OCI-LY3 (cell line): Measurements from ENCODE around the gene DCP2.

Source experiments
- H2AFZ ChIP-seq: fragments of 200-600, 300-600 bp; shearing (Covaris generic); 2 replicates; pipeline ENCODE4 v1.6.0; 2014; ENCODE audit warnings: antibody characterized with exemption, low read depth, low read length
- H3K27ac ChIP-seq: fragments of 200-600, 300-600 bp; sonication (generic); 2 replicates; pipeline ENCODE4 v1.5.1; 2014; ENCODE audit warnings: mild to moderate bottlenecking, low read length, moderate library complexity, mixed read lengths
- H3K27me3 ChIP-seq: fragments of 200-600, 300-600 bp; sonication (generic); 2 replicates; pipeline ENCODE4 v1.6.1; 2014; ENCODE audit warnings: low read depth, low read length, mixed read lengths
- H3K36me3 ChIP-seq: fragments of 200-600, 300-600 bp; sonication (generic); replicated peaks from 2 replicates; pipeline ENCODE3; 2014; ENCODE audit warnings: low read depth, low read length, mixed read lengths
- H3K4me1 ChIP-seq: fragments of 300-600, 200-600 bp; sonication (generic); 2 replicates; pipeline ENCODE4 v1.6.1; 2014; ENCODE audit warnings: low read length, mixed read lengths
- H3K4me2 ChIP-seq: fragments of 200-600, 300-600 bp; sonication (generic); 2 replicates; pipeline ENCODE4 v1.6.1; 2014; ENCODE audit warnings: low read length, mixed read lengths
- H3K4me3 ChIP-seq: fragments of 300-600, 200-600 bp; sonication (generic); 2 replicates; pipeline ENCODE4 v1.5.1; 2014; ENCODE audit warnings: antibody characterized with exemption, mild to moderate bottlenecking, low read length, moderate library complexity
- H3K79me2 ChIP-seq: fragments of 300-600, 200-600 bp; shearing (Covaris generic); 2 replicates; pipeline ENCODE4 v1.6.1; 2014; ENCODE audit warnings: mild to moderate bottlenecking, low read length, mixed read lengths
- H3K9ac ChIP-seq: fragments of 300-600, 200-600 bp; shearing (Covaris generic); 2 replicates; pipeline ENCODE4 v1.6.0; 2014; ENCODE audit warnings: mild to moderate bottlenecking, low read length, moderate library complexity
- H3K9me3 ChIP-seq: fragments of 200-600, 300-600 bp; shearing (Covaris generic); 2 replicates; pipeline ENCODE4 v1.6.1; 2014; ENCODE audit warnings: low read length, mixed read lengths; ENCODE audit not compliant: insufficient read depth
- H4K20me1 ChIP-seq: fragments of 200-600, 300-600 bp; sonication (generic); 2 replicates; pipeline ENCODE4 v1.6.1; 2016; ENCODE audit warnings: low read length, mixed read lengths; ENCODE audit not compliant: insufficient read depth
- EZH2phosphoT487 ChIP-seq: fragments of 200-600 bp; shearing (Covaris generic); IDR thresholded peaks from 2 replicates; pipeline ENCODE4 v1.6.1; 2018; ENCODE audit warnings: antibody characterized with exemption, mixed run types, low read depth
- TF ChIP-seq, protein P1 (sequence below): fragments of 200-600, 300-600 bp; sonication (generic); IDR thresholded peaks from 2 replicates; pipeline ENCODE4 v1.5.1; 2014; ENCODE audit warnings: antibody characterized with exemption, low read length, low read depth

Gene DCP2

DNA sequence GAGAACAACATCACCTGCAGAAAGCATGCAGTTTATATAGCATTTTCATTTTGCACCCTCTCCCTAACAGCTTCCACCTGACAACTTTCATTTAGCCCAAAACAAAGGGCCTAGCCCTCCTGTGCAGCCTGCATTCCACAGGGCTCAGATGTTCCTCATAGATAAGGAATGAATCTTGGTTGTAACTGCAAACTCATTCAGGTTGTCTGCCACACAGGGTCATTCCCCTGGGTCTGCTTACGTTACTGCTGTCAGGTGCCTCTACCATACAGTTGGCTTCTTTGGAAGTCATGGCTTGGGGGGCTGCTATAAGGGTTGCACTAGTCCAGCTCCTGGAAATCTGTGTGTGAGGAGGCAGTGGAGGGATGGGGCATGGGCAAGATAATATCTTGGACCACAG is 2.7 kb upstream of the DCP2 start:
- Histone ChIP-seq H2AFZ (no peak overlapping the region), H3K79me2 (peaks cover 23% of the 10 kb centered on the region), H4K20me1 (peaks cover 12% of the 10 kb centered on the region), H3K4me3 (no peak overlapping the region), H3K27me3 (no peaks in the 10 kb centered on the region), H3K9me3 (no peaks in the 10 kb centered on the region), H3K4me2 (no peak overlapping the region), H3K36me3 (no peaks in the 10 kb centered on the region), H3K4me1 (peaks cover 56% of the 10 kb centered on the region), H3K27ac (no peak overlapping the region), H3K9ac (no peak overlapping the region)
- no peak for TF ChIP-seq EZH2phosphoT487
- TF ChIP-seq, protein P1, sequence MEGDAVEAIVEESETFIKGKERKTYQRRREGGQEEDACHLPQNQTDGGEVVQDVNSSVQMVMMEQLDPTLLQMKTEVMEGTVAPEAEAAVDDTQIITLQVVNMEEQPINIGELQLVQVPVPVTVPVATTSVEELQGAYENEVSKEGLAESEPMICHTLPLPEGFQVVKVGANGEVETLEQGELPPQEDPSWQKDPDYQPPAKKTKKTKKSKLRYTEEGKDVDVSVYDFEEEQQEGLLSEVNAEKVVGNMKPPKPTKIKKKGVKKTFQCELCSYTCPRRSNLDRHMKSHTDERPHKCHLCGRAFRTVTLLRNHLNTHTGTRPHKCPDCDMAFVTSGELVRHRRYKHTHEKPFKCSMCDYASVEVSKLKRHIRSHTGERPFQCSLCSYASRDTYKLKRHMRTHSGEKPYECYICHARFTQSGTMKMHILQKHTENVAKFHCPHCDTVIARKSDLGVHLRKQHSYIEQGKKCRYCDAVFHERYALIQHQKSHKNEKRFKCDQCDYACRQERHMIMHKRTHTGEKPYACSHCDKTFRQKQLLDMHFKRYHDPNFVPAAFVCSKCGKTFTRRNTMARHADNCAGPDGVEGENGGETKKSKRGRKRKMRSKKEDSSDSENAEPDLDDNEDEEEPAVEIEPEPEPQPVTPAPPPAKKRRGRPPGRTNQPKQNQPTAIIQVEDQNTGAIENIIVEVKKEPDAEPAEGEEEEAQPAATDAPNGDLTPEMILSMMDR = no peak

DNA sequence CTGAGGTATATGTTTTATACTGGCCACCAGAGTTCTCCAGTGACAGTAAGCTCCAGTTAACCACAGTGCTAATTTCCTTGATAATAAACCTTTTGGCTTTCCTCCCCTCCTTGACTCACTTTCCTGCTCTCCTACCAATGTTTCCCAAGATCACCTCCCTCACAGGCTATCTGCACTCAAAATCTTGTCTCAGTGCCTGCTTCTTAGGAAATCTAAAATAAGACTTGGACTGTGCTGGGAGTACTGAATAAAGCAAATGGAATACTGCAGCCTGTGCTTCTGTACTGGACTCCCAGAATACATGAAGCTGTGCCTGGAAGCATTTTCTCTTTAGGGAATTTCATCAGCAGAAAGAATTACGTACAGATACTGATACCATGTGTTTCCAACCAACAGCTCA is 1.7 kb upstream of the DCP2 start:
- H3K9me3 ChIP-seq = no peaks in the 10 kb centered on the region
- H3K79me2 ChIP-seq = peaks cover 33% of the 10 kb centered on the region
- peaks cover 52% of the 10 kb centered on the region for H3K4me1 ChIP-seq
- peaks cover 21% of the 10 kb centered on the region for H4K20me1 ChIP-seq
- no peak overlapping the region for H3K9ac ChIP-seq
- H3K4me3 ChIP-seq = no peak overlapping the region
- no peak overlapping the region for H3K27ac ChIP-seq
- H3K27me3 ChIP-seq = no peaks in the 10 kb centered on the region
- no peak for TF ChIP-seq EZH2phosphoT487
- TF ChIP-seq, protein P1 = no peak
- H2AFZ ChIP-seq = no peak overlapping the region
- H3K4me2 ChIP-seq = no peak overlapping the region
- no peaks in the 10 kb centered on the region for H3K36me3 ChIP-seq

DNA sequence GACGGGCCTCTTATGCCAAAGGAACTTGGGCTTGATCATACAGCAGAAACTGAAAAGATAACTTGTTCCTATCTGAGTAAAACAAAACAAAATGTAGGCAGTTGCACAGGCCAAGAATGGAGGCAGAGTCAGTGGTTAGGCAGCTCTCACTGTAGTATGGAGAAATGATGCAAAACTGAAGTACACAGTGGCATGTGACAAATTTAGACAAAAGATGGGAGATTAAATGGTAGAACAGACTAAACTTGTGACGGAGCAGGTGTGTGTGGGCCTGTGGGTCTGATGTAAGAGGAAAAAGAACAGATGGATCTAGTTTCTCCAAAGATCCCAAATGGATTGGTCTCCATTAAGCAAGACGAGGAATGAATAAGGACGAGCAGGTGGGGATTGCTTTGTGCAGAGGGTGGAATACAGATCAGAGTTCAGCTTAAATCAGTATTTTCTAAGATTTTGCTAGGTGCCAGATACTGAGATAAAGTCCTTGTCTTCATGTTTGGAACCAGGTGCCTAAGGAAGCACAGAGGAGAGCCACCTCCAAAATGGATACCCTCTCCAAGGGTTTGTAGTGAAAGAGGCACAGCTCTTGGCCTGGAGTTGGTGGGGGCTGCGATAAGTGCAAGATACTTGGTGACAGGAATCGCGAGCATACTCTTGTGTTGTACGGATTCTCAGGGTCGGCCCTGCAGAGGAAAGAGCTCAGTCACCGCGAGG is 722 bp upstream of the DCP2 start:
- peaks cover 27% of the 10 kb centered on the region for H4K20me1 ChIP-seq
- H3K4me1 ChIP-seq = peaks cover 47% of the 10 kb centered on the region
- peak overlapping the region; percentile 69 for H3K27ac ChIP-seq
- TF ChIP-seq, protein P1 = no peak
- TF ChIP-seq EZH2phosphoT487 = no peak
- no peaks in the 10 kb centered on the region for H3K27me3 ChIP-seq
- no peaks in the 10 kb centered on the region for H3K9me3 ChIP-seq
- H2AFZ ChIP-seq = peak overlapping the region; percentile 29; the same call in 1 of the 2 replicates
- H3K4me2 ChIP-seq = peak overlapping the region; percentile 93
- H3K79me2 ChIP-seq = peaks cover 43% of the 10 kb centered on the region
- H3K4me3 ChIP-seq = peak overlapping the region; percentile 98
- no peaks in the 10 kb centered on the region for H3K36me3 ChIP-seq
- peak overlapping the region; percentile 90 for H3K9ac ChIP-seq

DNA sequence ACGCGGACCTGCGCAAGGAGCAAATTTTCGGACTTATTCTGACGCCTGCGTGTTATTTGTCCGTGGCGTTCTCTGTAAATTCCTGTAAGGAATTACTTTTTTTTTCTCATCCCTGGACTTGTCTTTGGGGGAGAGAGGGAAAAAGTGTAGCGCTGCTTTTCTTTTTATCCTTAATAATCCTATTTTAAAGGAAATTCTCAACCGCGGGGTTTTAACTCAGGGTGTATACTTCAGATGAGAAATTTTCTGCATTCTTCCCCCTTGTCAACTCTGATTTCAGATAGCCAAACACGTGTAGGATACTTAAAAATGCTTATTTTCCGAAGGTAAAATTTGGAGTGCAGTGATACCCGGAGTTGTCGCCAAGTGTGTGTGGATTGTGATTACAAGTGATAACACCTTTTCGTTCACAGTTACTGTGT is 853 bp downstream of the DCP2 start:
- H3K36me3 ChIP-seq = peaks cover 3% of the 10 kb centered on the region
- no peaks in the 10 kb centered on the region for H3K9me3 ChIP-seq
- H4K20me1 ChIP-seq = peaks cover 37% of the 10 kb centered on the region
- no peak for TF ChIP-seq EZH2phosphoT487
- TF ChIP-seq, protein P1 = no peak
- H3K79me2 ChIP-seq = peaks cover 59% of the 10 kb centered on the region
- H2AFZ ChIP-seq = no peak overlapping the region
- peak overlapping the region; percentile 93 for H3K9ac ChIP-seq
- peak overlapping the region; percentile 98 for H3K4me3 ChIP-seq
- H3K4me1 ChIP-seq = peaks cover 31% of the 10 kb centered on the region
- H3K27me3 ChIP-seq = no peaks in the 10 kb centered on the region
- peak overlapping the region; percentile 91 for H3K4me2 ChIP-seq
- H3K27ac ChIP-seq = peak overlapping the region; percentile 71
